ENCODE results near the gene KIF5B.
"Not testable (repeated sequence)": the region's sequence is repeated elsewhere in the genome, so short reads cannot be mapped to it uniquely, and the experiment has no call there.

The KIF5B gene

GRCh38 chr10:32056136-32057035 is at the start of gene KIF5B:
Gene KIF5B, minus strand, starts transcription at chr10:32056425. Its CDS starts 452 bp downstream, at chr10:32055973.
- peak; percentile 75 for DNase-seq

GRCh38 chr10:32105782-32106382 is 49.7 kb upstream of the KIF5B start:
- DNase-seq = peak; percentile 20

GRCh38 chr10:32104622-32105509 is 48.6 kb upstream of the KIF5B start:
- DNase-seq = no peak

GRCh38 chr10:32104181-32104580 is 48.0 kb upstream of the KIF5B start:
- DNase-seq = no peak

GRCh38 chr10:32103721-32104120 is 47.5 kb upstream of the KIF5B start:
- no peak for DNase-seq

DNA sequence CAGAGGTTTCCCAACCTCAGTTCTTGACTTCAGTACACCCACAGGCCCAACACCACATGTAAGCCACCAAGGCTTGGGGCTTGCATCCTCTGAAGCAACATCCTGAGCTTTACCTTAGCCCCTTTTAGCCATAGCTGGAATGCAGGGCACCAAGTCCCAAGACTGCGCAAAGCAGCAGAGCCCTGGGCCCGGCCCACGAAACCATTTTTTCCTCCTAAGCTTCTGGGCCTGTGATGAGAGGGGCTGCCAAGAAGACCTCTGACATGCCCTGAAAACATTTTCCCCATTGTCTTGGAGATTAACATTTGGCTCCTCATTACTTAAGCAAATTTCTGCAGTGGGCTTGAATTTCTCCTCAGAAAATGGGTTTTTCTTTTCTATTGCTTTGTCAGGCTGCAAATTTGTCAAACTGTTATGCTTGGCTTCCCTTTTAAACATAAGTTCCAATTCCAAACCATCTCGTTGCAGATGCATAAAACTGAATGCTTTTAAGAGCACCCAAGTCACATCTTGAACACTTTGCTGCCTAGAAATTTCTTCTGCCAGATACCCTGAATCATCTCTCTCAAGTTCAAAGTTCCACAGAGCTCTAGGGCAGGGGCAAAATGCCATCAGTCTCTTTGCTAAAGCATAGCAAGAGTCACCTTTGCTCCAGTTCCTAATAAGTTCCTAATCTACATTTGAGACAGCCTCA is 42.5 kb upstream of the KIF5B start:
- not testable (repeated sequence) for DNase-seq

- DNase-seq = no peak
These were observed 39.0 kb upstream of the KIF5B start for GRCh38 chr10:32095116-32095733.

GRCh38 chr10:32093650-32094049 is 37.4 kb upstream of the KIF5B start:
- DNase-seq = no peak

GRCh38 chr10:32091046-32091445 is 34.8 kb upstream of the KIF5B start:
- DNase-seq = no peak

DNA sequence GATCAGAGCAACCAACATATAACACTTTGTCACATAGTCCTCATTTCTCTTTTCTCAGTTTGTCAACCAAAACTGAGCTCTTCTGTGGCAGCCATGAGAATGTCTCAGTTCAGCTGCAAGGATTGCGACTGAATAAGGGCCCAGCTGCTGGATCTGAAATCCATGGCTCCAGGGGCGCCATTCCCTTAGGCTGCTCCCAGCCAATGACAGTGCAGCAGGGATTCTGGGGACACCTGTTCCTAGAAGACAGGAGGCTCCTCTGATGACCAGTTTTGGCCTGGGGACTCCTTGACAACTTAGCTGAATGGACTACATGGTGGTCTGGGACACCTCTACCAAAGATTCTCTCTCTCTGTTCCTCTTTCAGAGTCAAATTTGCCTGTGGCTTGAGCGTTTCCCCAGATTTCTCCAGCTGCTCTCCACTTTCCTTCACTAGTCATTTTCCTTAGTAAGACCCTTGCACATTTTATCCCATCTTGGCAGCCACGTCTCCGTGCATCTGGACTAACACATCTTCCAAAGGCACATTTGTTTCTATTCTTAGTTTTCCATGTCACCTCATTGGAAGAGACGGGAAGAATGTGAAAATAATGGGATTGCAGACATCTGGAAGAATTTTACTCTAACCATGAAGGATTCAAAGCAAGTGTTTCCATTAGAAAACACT is 28.1 kb upstream of the KIF5B start:
- DNase-seq = no peak

GRCh38 chr10:32077896-32078485 is 21.8 kb upstream of the KIF5B start:
- no peak for DNase-seq

- no peak for DNase-seq
These were observed 17.4 kb upstream of the KIF5B start for GRCh38 chr10:32073659-32074058.

DNA sequence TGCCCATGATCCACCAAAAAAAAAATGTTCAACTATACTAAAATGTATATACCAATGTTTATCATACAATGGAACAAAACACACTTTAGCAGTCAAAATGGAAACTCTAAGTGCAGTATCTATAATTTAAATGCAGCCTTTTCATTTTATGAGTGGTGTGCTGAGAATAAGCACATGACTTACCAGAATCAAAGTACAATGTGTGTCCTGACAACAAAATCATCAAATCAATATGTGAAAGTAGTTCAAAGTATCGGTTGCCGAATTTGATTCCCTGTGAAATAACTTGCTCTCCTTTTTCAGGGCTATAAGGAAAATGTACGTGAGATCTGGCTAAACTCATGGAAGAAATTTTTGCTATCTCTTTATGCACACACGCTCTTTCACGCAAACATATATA is 16.9 kb upstream of the KIF5B start:
- no peak for DNase-seq

DNA sequence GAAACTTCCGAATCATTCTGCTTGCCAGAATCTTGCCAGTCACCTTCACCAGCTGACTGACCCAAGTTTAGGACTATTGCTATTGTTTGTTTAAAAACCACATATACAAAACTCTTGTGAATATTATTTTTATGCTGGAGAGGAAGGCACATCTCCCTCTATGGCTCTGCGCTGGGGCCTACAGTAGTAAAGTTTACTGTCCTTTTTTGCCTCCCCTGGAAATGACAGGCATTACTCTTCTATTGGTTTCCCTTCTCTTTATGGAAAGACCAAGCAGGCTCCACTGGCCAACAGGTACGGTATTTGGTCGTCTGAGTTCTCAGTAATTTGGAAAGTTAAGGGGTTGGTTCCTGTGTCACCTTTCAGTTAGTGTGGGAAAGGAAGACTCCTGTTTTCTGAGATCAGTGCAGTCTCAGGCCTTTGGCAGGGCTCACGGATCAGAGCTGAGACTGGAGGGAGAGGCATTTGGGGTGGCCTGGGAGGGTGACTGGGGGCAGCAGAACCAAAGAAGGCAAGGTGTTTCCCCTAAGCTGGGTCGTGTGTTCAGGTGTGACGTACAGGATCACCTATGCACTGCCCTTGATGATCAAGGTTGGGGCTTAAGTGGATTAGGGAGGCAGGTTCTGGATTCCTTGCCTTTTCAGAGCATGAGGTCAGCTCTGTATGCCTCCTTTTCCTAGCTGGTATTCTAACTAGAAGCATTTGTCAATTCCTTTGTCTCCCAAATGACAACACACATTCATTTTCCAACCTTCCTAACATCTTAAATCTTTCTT is 16.0 kb upstream of the KIF5B start:
- no peak for DNase-seq

- no peak for DNase-seq
These were observed 14.4 kb upstream of the KIF5B start for GRCh38 chr10:32070645-32071044.

GRCh38 chr10:32068569-32068968 is 12.3 kb upstream of the KIF5B start:
- DNase-seq = no peak

DNA sequence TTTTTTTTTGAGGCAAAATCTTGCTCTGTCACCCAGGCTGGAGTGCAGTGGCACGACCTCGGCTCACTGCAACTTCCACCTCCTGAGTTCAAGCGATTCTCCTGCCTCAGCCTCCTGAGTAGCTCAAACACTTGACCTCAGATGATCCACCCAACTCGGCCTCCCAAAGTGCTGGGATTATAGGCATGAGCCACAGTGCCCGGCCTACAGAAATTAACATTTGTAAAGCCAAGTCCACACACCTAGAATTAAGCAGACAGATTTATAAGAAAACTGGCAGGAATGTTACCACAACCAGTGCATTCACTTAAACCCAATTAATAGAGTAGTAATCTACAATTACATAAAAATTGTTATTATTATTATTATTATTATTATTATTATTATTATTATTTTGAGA is 11.7 kb upstream of the KIF5B start:
- not testable (repeated sequence) for DNase-seq

- DNase-seq = no peak
These were observed 9.6 kb upstream of the KIF5B start for GRCh38 chr10:32065856-32066255.

DNA sequence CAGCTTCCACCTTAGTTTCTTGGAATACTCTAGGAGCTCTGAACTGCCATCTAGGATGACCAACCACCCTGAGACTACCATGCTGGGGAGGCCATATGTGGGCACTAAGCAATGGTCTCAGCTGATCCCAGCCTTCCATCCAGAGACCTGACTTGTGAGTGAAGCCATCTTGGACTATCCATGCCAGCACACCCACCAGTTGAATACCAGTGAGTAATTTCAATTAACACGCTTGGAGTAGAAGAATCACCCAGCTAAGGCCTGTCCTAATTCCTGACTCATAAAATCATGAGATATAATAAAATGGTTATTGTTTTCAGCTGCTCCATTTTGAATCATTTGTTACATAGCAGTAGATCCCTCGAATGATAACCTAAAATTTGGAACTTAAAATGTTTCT is 5.2 kb upstream of the KIF5B start:
- DNase-seq = no peak

GRCh38 chr10:32060347-32060746 is 4.1 kb upstream of the KIF5B start:
- DNase-seq = no peak
